Right renal cortex interstitium (tissue), 3 donors: ENCODE measurements around the gene ABLIM1. TPM values are rescaled to one million over a fixed set of nuclear protein-coding genes. Genes with fewer than 3 reads are reported as not detected.
A peak's percentile ranks its signal among the peaks of the same experiment; 100 is the strongest.

ENCODE experiments used
- DNase-seq, 3 donors: peaks; one replicate each; pipeline ENCODE4 v3.0.0-alpha.2; 2013; ENCODE audit warnings: low read depth in 3 of 3, low spot score in 2 of 3
- polyA plus RNA-seq, 3 donors: library from polyadenylated mRNA; unstranded; fragments of 120-200 nt; gene quantifications; one replicate each; pipeline ENCODE4 v1.2.1, GENCODE V29; 2013; ENCODE audit not compliant: insufficient read length in 3 of 3

ABLIM1 gene
- polyA plus RNA-seq, 3 donors = 96.0 to 102 (median 98.3) TPM

GRCh38 chr10:114626841-114627240, 31.2 kb downstream of the ABLIM1 start:
- DNase-seq = no peak

DNA sequence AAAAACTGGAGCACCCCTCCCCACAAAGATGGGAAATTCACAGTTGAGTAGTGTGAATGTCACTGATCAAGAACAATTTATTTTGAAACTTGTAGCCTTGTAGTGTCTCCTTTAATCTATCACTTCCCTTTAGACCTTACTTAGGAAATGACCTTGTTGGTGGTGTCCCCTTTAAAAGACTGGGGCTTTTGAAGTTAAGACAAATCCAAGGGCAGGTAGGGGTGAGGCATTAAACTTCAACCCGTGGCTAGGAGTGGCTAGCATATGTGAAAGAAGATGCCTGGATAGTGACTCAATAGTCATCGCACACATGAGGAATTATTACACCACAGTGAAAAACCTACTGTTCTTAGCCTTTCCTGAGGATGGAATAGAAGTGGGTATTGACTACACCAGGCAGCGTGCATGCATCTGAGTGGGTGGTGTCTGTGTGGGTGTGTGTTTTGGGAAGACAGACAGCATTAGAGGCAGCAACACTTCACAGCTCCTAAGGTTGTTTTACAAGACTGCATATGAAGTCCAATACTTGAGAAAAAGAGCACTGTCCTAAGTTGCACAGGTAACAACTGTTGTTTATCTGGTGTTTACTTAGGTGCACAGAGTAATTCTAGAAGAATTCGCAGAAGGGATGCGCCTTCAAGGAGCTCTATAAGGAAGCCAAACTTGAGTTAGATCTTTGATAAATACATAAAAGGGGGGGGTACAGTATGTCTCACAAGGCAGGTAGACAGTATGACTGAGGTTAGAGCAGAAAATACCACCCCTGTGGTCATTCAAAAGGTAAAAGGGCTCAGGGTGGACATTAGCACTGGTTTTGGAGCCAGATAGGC, 32.9 kb downstream of the ABLIM1 start:
- no peak for DNase-seq

GRCh38 chr10:114624422-114624821, 33.7 kb downstream of the ABLIM1 start:
- DNase-seq = no peak

- DNase-seq = no peak
These were observed 34.3 kb downstream of the ABLIM1 start for GRCh38 chr10:114623661-114624294.

DNA sequence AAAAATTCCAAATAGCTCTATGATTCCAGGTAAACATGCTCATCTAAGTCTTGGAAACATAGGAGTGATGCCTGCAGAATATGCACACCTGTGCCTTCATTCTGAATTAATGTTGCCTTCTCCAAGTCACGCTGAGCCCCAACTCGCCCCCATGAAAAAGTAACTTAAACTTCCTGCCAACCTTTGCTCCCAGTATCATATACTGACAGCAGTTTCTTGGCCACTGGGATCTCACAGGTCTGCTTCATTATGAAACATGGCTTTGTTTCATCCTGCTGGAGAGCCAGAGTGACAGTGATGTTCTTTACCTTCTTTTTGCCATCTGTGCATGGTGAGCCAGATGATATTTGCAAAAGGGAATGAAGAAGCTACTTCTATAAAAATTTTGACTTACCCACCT, 34.9 kb downstream of the ABLIM1 start:
- no peak for DNase-seq

DNA sequence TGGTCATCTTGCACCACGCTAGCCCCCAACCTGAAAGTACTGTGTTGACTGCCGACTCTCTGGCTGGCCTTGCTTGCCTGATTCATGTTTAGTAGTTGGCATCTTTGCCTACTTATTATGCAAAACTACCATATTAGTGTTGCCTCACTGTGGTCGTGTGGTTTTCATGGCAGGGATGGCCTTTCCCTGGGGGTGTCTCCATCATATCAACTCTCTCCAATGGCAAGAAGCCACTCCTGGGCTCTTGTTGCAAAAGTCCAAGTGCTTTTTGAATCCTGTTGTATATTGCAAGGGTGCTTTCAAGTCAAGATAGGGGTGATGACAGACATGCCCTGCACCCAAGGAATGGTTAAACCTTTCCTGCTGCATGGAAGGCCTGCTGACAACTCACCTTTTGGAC, 39.4 kb downstream of the ABLIM1 start:
- DNase-seq = no peak

DNA sequence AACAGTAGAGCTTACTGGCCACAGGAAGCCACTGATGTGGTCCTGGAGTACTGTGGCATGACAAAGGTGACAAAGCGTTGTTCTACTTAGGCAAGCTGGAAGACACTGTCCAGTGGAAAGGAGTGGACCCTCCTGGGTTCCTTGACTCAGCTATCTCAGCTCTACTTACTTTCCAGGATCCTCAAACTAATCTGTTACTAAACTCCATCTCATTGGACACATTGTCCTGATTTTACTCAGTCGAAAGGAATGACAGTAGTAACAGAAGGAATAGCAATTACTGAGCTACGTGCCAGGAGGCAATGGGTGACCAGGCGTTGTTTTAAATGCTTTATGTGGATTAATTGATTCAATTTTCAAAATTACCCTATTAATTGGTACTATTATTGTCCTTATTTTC, 41.6 kb downstream of the ABLIM1 start:
- no peak for DNase-seq

DNA sequence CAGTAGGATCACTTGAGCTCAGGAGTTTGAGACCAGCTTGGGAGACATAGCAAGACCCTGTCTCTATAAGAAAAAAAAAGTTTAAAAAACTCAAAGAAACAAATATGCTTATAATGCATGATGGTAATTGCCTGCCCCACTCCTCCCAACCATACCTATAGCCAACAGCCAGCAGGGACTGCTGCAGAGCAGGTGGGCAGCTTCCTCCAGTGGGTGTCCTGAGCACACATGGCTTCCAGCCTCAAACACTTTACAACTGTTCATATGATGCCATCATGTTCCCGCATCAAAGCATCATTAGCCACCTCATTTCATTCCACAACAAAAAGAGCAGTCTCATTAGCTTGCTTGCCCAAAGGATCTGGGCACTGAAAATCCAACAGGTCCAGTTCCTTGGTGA, 42.0 kb downstream of the ABLIM1 start:
- no peak for DNase-seq

GRCh38 chr10:114615600-114616007, 42.5 kb downstream of the ABLIM1 start:
- DNase-seq = no peak

GRCh38 chr10:114613237-114613979, 44.7 kb downstream of the ABLIM1 start:
- no peak for DNase-seq

GRCh38 chr10:114611617-114612016, 46.5 kb downstream of the ABLIM1 start:
- DNase-seq = no peak

DNA sequence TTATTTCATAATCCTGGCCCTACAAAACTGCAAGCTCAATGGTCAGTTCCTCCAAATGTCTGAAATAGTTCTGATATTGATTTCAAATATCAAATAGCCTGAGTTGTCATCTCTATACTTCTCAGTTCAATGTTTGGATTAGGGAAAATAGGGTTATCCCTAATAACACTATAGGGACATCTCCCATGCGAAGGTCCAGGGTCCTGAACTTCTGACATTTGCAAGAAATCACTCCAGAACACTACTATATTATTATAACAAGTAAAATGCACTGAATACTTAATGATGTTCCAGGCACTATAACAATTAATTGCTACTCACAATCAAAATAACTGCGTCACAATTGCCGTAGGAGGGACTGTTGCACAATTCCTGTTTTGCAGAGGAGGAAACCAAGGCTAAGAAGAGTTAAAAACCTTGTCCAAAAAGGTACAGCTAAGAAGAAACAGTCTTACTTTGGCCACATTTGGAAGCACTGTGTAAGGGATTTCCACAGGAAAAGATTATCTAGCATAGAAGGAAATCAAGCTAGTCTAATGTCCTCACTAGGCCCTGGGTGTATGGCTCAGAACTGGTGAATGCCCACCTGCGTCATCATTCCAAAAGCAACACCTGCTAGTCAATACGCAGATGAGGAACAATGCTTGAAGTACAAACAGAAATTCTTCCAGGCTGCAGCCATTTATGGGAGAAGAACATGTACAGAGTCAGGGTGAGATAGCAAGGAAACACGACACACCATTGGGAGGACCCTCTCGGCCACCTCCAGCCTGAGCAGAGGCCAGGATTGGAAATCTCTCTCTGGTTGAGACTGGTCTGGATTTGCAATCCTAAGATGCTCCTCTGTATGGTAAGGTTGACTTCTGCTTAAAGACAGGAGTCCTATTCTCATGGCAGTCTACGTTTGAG, 48.3 kb downstream of the ABLIM1 start:
- no peak for DNase-seq

DNA sequence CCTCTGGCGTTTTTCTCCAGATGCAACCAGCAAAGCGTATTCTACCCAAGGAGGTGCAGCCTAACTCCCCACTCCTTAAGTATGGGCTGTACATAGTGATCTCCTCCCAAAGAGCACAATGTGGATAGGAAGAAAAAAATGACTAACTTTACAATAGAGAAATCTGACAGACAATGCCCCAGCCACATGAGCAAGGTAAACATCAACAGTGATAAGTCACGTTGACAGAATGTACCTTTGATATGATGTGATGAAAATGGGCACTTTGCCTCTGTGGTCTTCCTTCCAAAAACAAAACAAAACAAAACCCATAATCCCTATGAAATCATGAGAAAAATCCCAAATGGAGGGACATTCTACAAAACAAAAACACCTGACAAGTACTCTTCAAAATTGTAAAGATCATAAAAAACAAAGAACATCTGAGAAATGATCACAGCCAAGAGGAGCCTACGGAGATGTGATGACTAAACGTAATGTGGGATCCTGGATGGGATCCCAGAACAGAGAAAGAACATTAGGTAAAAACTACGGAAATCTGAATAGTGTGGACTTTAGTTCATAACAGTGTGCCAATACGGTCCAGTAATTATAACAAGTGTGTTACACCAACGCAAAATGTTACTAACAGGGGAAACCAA, 50.6 kb downstream of the ABLIM1 start:
- no peak for DNase-seq

- peak in 2 of 3 donors; percentile 36 to 50 for DNase-seq
These were observed 52.8 kb downstream of the ABLIM1 start for GRCh38 chr10:114605155-114605797.

DNA sequence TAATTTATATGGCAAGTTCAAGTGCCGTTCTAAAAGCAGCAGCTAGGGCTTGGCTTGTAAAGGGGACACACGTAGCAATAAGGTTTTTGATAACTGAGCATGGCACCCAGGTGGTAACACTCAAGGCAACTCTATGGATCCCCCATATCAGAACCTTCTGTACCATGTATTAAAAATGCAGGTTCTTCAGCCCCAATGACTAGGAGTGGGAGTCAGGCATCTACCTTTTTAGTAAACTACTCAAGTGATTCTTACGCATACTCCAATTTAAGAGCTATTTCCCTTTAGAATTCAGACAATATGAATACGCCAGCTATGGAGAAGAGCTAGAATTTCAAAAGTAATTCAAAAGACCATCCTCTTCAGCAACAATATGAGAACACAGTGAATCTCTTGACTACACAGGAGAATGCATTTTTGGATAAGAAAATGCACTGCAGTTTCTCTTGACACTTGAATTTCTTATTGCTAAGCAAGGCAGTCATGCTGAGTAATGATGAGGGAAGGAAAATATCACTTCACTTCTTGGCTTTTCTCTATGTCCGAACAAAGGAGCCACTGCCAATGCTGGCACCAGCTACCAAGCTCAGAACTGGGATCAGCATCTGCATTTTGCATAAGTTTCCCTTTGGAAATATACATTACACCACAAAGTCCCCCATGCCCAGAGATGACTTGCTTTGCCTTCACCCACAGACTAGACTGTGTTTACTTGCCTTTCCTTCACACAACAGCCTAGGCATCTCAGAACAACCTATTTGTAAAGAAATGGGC, 53.5 kb downstream of the ABLIM1 start:
- DNase-seq = no peak

DNA sequence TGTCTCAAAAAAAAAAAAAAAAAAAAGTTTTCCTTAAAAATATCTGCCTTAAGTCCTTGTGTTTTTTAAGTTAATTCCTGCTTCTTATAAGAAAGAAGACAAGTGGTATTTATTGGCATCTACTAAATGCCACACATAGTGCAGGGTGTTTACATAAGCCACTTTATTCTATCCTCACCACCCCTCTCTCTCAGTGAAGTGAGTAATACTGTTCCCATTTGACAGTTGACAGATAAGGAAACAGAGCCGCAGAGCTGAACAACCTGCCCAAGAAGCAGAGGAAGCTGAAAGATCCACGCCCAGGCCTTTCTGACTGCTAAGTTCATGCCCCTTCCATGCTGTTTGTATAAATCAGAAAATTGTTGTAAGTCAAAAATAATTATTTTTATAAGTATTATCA, 54.1 kb downstream of the ABLIM1 start:
- no peak for DNase-seq

GRCh38 chr10:114603303-114603702, 54.8 kb downstream of the ABLIM1 start:
- no peak for DNase-seq

DNA sequence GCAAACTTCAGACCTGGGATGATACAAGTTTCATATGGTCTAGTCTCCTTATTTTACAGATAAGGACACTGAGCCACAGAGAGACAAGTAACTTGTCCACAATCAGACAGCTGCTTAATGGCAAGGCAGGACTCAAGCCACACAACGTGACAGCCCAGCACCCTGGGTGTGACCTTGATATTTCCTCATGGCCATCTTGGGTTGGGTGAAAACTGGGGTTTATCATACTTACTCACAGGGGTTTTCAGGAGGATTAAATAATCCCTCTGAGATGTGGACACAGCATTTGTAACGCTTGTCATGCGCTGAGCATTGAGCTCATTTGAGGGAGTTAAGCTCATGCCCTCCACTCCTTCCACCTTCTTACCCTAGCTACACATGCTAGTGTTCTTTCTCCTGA, 58.0 kb downstream of the ABLIM1 start:
- DNase-seq = no peak

DNA sequence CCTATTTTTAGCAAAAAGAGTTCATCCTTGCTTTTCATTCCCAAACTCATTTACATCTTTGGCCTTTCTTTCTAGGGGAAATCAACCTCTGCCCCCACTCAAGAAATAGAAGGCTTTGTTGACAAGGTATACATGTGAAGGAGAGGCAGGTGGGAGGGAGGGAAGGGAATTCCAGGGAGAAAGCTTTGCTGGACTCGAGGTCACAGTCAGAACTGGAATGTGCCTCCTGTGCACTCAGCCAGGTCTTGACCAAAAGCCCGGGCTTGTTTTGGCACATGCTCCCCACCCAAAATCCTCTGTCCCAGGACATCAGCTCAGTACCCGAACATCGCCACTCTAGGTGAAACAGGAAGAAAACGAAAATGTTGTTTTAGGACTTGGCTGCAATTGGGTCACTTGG, 61.3 kb downstream of the ABLIM1 start:
- no peak for DNase-seq
